Activated T-helper 1 cell treated with anti-CD3 and anti-CD28 coated beads, Interleukin-12 subunit alpha, Interleukin-12 subunit beta, Interleukin-2, Interleukin-4 antibody, amounts not matched to agents 30 ng/mL and 10 ng/mL and 1 ng/mL, durations not matched to agents 14 hours and 24 hours and 36 hours (primary cell): ENCODE results near the gene TMEM170B. TPM values are rescaled to one million over a fixed set of nuclear protein-coding genes. Genes with fewer than 3 reads are reported as not detected.
A peak's percentile ranks its signal among the peaks of the same experiment; 100 is the strongest.

ENCODE experiments used
- DNase-seq: peaks from one replicate; pipeline ENCODE4 v3.0.0; 2021; ENCODE audit warnings: low spot score
- H3K27ac Mint-ChIP-seq: one replicate; pipeline ENCODE4 v1.8.0; 2021; ENCODE audit warnings: mild to moderate bottlenecking, mixed read lengths
- H3K27me3 Mint-ChIP-seq: one replicate; pipeline ENCODE4 v1.8.0; 2022; ENCODE audit warnings: mild to moderate bottlenecking, moderate library complexity, mixed read lengths; ENCODE audit not compliant: insufficient read depth
- H3K36me3 Mint-ChIP-seq: one replicate; pipeline ENCODE4 v1.8.0; 2021; ENCODE audit warnings: low read depth, mixed read lengths
- H3K4me1 Mint-ChIP-seq: one replicate; pipeline ENCODE4 v1.8.0; 2021; ENCODE audit warnings: low read depth, mixed read lengths
- H3K4me3 Mint-ChIP-seq: one replicate; pipeline ENCODE4 v1.8.0; 2021; ENCODE audit warnings: mild to moderate bottlenecking, moderate library complexity, mixed read lengths
- H3K9me3 Mint-ChIP-seq: one replicate; pipeline ENCODE4 v1.8.0; 2021; ENCODE audit warnings: mixed read lengths
- intact Hi-C: fragments of 100-400 bp; cut with micrococcal nuclease; formaldehyde crosslinking; loops from one replicate; pipeline ENCODE4 v1.15.1; 2024
- total RNA-seq: library from RNA; stranded (reverse); gene quantifications from 2 replicates; pipeline ENCODE4 v1.2.3, GENCODE V29; 2022

The TMEM170B gene
- total RNA-seq, 1 donor from 2014 or later = 0.78 TPM

- intact Hi-C loops = no loop called here
- Mint-ChIP-seq H3K4me3 (no peak overlapping the region), H3K4me1 (peaks cover 12% of the 10 kb centered on the region), H3K9me3 (no peaks in the 10 kb centered on the region), H3K27ac (no peak overlapping the region), H3K27me3 (peaks cover 7% of the 10 kb centered on the region), H3K36me3 (no peaks in the 10 kb centered on the region)
- DNase-seq = no peak
Measured at GRCh38 chr6:11500008-11500407, 37.5 kb upstream of the TMEM170B start.

- Mint-ChIP-seq H3K4me1 (no peaks in the 10 kb centered on the region), H3K4me3 (no peak overlapping the region), H3K27ac (no peak overlapping the region), H3K27me3 (peaks cover 15% of the 10 kb centered on the region), H3K9me3 (no peaks in the 10 kb centered on the region), H3K36me3 (no peaks in the 10 kb centered on the region)
- intact Hi-C loops = no loop called here
- no peak for DNase-seq
Measured at GRCh38 chr6:11509471-11509870, 28.1 kb upstream of the TMEM170B start.

- no peak for DNase-seq
- Mint-ChIP-seq H3K36me3 (no peaks in the 10 kb centered on the region), H3K27ac (no peak overlapping the region), H3K4me1 (no peaks in the 10 kb centered on the region), H3K4me3 (no peak overlapping the region), H3K27me3 (peaks cover 29% of the 10 kb centered on the region), H3K9me3 (peaks cover 7% of the 10 kb centered on the region)
- intact Hi-C loops = no loop called here
Measured at GRCh38 chr6:11514672-11515071, 22.9 kb upstream of the TMEM170B start.

GRCh38 chr6:11515763-11516162 lies 21.8 kb upstream of the TMEM170B start:
- DNase-seq = no peak
- peaks cover 28% of the 10 kb centered on the region for H3K27me3 Mint-ChIP-seq
- H3K36me3 Mint-ChIP-seq = no peaks in the 10 kb centered on the region
- H3K9me3 Mint-ChIP-seq = peaks cover 7% of the 10 kb centered on the region
- H3K4me3 Mint-ChIP-seq = no peak overlapping the region
- H3K27ac Mint-ChIP-seq = no peak overlapping the region
- H3K4me1 Mint-ChIP-seq = no peaks in the 10 kb centered on the region
- intact Hi-C loops = no loop called here

GRCh38 chr6:11522812-11523605 lies 14.5 kb upstream of the TMEM170B start:
- intact Hi-C loops = no loop called here
- no peak for DNase-seq
- H3K9me3 Mint-ChIP-seq = peaks cover 4% of the 10 kb centered on the region
- H3K4me1 Mint-ChIP-seq = no peaks in the 10 kb centered on the region
- peaks cover 10% of the 10 kb centered on the region for H3K27me3 Mint-ChIP-seq
- H3K4me3 Mint-ChIP-seq = no peak overlapping the region
- H3K36me3 Mint-ChIP-seq = no peaks in the 10 kb centered on the region
- no peak overlapping the region for H3K27ac Mint-ChIP-seq

GRCh38 chr6:11525468-11526155 lies 11.9 kb upstream of the TMEM170B start:
- H3K9me3 Mint-ChIP-seq = no peaks in the 10 kb centered on the region
- H3K27ac Mint-ChIP-seq = no peak overlapping the region
- H3K36me3 Mint-ChIP-seq = no peaks in the 10 kb centered on the region
- intact Hi-C loops = no loop called here
- no peak overlapping the region for H3K4me3 Mint-ChIP-seq
- DNase-seq = no peak
- peaks cover 19% of the 10 kb centered on the region for H3K27me3 Mint-ChIP-seq
- no peaks in the 10 kb centered on the region for H3K4me1 Mint-ChIP-seq

- DNase-seq = no peak
- H3K4me1 Mint-ChIP-seq = no peaks in the 10 kb centered on the region
- intact Hi-C loops = no loop called here
- no peak overlapping the region for H3K27ac Mint-ChIP-seq
- no peaks in the 10 kb centered on the region for H3K36me3 Mint-ChIP-seq
- H3K27me3 Mint-ChIP-seq = peaks cover 17% of the 10 kb centered on the region
- H3K4me3 Mint-ChIP-seq = no peak overlapping the region
- no peaks in the 10 kb centered on the region for H3K9me3 Mint-ChIP-seq
Measured at GRCh38 chr6:11526156-11526505, 11.4 kb upstream of the TMEM170B start.

- Mint-ChIP-seq H3K36me3 (no peaks in the 10 kb centered on the region), H3K4me1 (no peaks in the 10 kb centered on the region), H3K9me3 (no peaks in the 10 kb centered on the region), H3K4me3 (no peak overlapping the region), H3K27ac (no peak overlapping the region), H3K27me3 (peaks cover 21% of the 10 kb centered on the region)
- intact Hi-C loops = no loop called here
- no peak for DNase-seq
Measured at GRCh38 chr6:11527274-11527870, 10.2 kb upstream of the TMEM170B start.

- Mint-ChIP-seq H3K4me3 (no peak overlapping the region), H3K4me1 (no peaks in the 10 kb centered on the region), H3K27ac (no peak overlapping the region), H3K27me3 (peaks cover 25% of the 10 kb centered on the region), H3K9me3 (no peaks in the 10 kb centered on the region), H3K36me3 (no peaks in the 10 kb centered on the region)
- intact Hi-C loops = no loop called here
- DNase-seq = no peak
Measured at GRCh38 chr6:11528996-11529395, 8.6 kb upstream of the TMEM170B start.

- H3K27ac Mint-ChIP-seq = no peak overlapping the region
- intact Hi-C loops = no loop called here
- no peak for DNase-seq
- H3K27me3 Mint-ChIP-seq = peaks cover 49% of the 10 kb centered on the region
- H3K9me3 Mint-ChIP-seq = no peaks in the 10 kb centered on the region
- H3K4me1 Mint-ChIP-seq = peaks cover 10% of the 10 kb centered on the region
- no peak overlapping the region for H3K4me3 Mint-ChIP-seq
- no peaks in the 10 kb centered on the region for H3K36me3 Mint-ChIP-seq
Measured at GRCh38 chr6:11532097-11532496, 5.5 kb upstream of the TMEM170B start.

GRCh38 chr6:11534561-11534960 lies 3.0 kb upstream of the TMEM170B start:
- DNase-seq = no peak
- H3K4me3 Mint-ChIP-seq = no peak overlapping the region
- H3K4me1 Mint-ChIP-seq = peaks cover 17% of the 10 kb centered on the region
- no peak overlapping the region for H3K27ac Mint-ChIP-seq
- H3K27me3 Mint-ChIP-seq = peaks cover 49% of the 10 kb centered on the region
- no peaks in the 10 kb centered on the region for H3K9me3 Mint-ChIP-seq
- no peaks in the 10 kb centered on the region for H3K36me3 Mint-ChIP-seq
- intact Hi-C loops = loop anchor here (2.0 kb wide), 1 partner anchor 74 kb away; no protein-coding TSS in a partner anchor

GRCh38 chr6:11535801-11536230 lies 1.7 kb upstream of the TMEM170B start:
- Mint-ChIP-seq H3K36me3 (no peaks in the 10 kb centered on the region), H3K4me3 (peak overlapping the region; percentile 84), H3K9me3 (no peaks in the 10 kb centered on the region), H3K27me3 (peaks cover 60% of the 10 kb centered on the region), H3K27ac (no peak overlapping the region), H3K4me1 (peaks cover 17% of the 10 kb centered on the region)
- DNase-seq = no peak
- intact Hi-C loops = loop anchor here (2.0 to 5.0 kb wide), 5 partner anchors 39 to 176 kb away; no protein-coding TSS in a partner anchor

- peaks cover 62% of the 10 kb centered on the region for H3K27me3 Mint-ChIP-seq
- H3K27ac Mint-ChIP-seq = peak overlapping the region; percentile 68
- no peaks in the 10 kb centered on the region for H3K36me3 Mint-ChIP-seq
- H3K4me1 Mint-ChIP-seq = peaks cover 17% of the 10 kb centered on the region
- H3K9me3 Mint-ChIP-seq = no peaks in the 10 kb centered on the region
- intact Hi-C loops = loop anchor here (1.0 to 5.0 kb wide), 6 partner anchors 38 to 443 kb away; partner anchors contain the start of genes NEDD9 and SMIM13
- DNase-seq = no peak
- peak overlapping the region; percentile 84 for H3K4me3 Mint-ChIP-seq
Measured at GRCh38 chr6:11536795-11537194, 754 bp upstream of the TMEM170B start.
